Activated CD4-positive, alpha-beta T cell treated with anti-CD3 and anti-CD28 coated beads for 4 hours (primary cell): ENCODE data around the gene OR4Q3.
"Not testable (repeated sequence)": the region's sequence is repeated elsewhere in the genome, so short reads cannot be mapped to it uniquely, and the experiment has no call there.

Source experiments
- DNase-seq, 2 donors: peaks; one replicate each; pipeline ENCODE4 v3.0.0-alpha.2; 2020

Gene OR4Q3

DNA sequence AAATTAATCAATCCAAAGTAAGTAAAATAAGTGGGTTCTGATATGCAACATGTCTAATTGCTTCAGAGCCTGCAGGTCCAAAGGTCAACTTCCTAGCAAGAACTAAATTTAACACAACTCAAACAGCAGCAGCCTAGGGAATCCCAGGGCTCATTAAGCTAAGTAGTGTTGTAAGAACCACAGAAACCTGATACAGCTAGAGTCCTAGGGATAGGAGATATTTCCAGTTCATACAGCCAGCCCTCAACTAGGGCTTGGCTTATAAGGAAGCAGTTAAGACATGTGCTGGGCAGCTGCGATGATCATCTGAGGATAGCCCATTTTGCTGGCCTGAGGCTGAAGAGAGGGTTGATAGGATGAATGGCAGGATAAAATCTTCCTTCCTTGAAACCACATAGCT, at the start of gene OR4Q3:
Gene OR4Q3 (plus strand): TSS at position 316 of the 400 bp plus-strand sequence.
- no peak for DNase-seq

DNA sequence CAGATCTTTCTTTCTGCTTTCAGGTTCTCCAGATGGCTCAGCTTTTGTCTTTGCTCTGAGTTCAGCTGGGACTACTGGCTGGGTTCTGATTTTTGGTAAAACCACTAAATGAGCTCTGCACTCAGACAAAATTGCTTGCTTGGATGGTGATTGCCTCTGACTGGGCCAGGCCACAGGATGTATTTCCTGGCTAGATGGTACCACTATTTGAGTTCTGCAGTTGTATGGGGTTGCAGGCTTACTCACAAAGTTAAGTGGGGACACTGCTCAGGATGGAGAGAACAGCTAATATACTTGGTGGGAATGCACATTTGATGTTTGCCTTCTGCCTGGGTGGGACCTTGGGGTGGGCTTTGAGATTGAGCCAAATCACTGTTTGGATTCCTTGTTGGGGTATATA, 14.0 kb upstream of the OR4Q3 start:
- no peak for DNase-seq

DNA sequence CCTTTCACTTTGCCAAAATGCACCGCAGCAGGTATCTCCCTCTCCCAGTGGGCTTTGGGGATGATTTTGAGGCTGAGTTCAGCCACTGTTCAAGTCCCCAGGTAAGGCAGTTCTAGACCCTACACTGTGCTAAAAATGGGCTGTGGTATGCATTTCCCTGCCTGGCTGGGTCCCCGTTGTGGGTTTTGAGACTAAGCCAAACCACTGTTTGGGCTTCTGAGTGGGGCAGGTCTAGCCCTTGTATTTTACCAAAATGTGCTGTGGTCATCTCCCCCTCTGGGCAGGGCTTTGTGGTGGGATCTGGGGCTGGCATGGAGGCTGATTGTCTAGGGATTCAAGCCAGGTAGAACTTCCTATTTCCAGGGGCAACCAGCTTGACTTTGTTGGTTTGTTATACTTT, 13.6 kb upstream of the OR4Q3 start:
- no peak for DNase-seq

DNA sequence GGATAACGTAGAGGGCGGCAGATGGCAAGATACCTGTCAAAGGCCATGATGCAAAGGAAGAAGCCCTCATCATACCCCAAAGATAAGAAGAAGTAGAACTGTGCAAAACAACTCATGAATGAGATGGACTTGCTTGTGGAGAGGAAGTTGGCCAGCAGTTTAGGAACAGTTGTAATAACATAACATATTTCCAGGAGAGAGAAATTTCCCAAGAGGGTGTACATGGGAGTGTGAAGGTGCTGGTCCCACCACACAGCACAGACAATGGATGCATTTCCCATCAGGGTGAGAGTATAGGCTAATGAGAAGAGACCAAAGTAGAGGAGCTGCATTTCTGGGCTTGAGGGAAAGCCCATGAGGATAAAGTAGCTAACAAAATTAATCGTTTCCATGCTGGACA, 9.5 kb upstream of the OR4Q3 start:
- DNase-seq = not testable (repeated sequence)

DNA sequence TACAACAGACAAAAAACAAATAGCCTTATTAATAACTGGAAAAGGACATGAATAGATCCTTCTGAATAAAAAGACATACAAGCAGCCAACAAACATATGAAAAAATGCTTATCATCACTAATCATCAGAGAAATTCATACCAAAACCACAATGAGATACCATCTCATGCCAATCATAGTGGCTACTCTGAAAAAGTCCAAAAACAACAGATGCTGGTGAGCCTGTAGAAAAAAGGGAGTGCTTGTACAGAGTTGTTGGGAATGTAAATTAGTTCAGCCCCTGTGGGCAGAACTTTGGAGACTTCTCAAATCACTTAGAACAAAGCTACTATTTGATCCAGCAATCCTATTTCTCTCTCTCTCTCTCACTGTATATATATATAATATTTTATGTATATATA, 8.9 kb downstream of the OR4Q3 start:
- DNase-seq = not testable (repeated sequence)

DNA sequence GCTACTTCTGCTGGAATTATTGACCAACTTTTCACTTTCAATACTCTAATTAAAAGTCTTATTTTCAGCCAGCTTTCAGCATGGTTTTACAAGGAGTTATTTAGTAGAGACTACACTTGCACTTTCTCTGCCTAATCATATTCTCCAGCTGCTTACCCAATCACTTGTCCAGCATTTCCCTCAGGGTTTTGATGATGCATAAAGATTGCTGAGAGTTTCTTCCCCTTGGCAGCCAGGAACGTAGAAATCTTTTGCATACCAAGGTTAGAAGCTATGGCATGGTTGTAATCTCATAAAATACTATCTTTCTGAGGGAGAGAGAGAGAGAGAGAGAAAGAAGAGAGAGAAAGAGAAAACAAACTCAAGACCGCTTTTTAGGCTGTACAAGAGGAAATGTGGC, 10.8 kb downstream of the OR4Q3 start:
- no peak for DNase-seq

DNA sequence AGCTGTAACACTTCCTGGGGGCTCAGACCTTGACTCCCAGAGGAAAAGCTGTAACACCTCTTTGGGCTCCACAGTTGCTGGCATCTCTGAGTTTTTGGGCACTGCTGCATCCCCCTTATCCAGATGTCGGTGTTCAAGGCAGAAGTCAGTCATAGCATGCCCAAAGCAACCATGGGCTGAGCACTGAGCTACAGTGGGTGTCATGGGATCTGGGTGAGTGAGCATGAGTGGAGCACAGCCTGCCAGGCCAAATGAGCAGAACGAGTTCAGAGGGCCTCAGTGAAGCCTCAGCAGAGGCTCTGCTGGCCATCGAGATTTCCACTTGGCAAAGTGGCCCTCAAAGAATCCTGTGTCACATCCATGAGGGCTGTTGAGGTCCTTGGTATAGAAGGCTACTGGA, 28.1 kb downstream of the OR4Q3 start:
- not testable (repeated sequence) for DNase-seq

DNA sequence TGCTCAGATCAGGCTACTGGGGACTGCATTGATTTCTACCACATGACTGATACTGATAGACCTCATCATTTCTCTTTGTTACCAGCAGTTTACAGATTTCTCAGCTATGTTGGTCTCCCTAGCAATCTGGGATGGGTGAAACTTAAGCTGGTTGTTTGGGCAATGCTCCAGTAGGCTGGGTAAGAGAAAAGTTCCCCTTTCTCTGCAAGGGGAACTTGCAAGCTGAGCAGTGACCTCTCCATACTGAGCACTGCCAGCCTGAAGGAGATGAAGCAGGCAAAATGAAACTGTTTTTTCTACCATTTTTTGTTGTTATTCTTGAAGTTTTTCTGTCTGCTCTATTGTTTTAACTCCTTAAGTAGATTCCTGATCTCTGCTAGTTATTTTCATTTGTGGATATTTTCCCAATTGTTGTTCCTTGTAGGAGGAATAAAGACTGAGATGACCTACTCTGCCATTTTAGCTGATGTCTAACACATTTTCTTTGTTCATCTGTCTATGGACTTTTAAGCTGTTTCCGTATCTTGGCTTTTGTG, 28.6 kb downstream of the OR4Q3 start:
- DNase-seq = no peak

DNA sequence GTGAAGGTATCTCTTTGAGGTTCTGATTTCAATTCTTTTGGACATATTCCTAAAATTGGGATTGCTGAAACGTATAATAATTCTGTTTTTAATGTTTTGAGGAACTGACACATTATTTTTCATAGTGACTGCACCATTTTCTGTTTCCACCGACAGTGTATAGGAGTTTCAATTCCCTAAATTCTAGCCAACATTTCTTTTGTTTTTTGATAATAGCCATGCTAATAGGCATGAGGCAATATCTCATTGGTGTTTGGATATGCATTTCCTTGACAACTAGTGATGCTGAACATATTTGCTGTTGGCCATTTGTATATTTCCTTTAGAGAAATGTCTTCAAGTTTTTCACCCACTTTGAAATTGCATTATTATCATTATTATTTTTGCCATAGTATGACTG, 29.1 kb downstream of the OR4Q3 start:
- DNase-seq = not testable (repeated sequence)

DNA sequence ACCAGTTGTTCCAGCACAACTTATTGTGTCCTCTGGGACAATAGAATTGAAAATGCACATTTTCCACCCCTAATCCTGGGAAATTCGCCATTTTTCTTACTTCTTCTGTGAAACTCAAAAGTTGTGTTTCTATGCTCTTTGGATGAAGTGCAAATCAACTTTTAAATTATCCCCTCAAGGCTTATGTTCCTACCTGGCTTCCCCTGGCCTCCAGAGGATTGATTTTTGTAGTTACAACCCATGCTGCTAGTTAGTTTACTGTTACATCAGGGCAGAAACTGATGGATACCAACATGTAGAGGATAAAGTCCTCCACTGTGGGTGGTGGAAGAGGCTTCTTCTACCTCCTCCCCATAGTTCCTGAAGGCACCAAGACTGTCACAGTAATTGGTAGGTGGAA, 29.8 kb downstream of the OR4Q3 start, which contains the start of gene OR4M1:
Gene OR4M1 (plus strand): TSS at position 301 of the 400 bp plus-strand sequence. CDS start 6,819 bp downstream, outside the sequence.
- DNase-seq = not testable (repeated sequence)

DNA sequence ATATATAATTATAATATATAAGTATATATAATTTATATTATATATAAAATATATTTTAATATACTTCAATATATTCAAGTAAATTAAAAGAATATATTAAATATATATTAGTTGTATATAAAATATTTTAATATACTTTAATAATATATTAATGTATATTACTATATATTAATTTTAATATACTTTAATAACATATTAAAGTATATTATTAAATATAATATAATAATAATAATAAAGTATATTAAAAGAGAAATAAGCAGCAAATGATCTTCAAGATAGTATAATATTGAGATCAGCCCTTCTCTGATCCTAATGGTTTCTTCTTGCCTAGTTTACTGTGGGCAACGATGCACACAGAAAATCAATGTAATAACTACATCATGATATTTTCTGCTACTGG, 32.2 kb downstream of the OR4Q3 start:
- no peak for DNase-seq

DNA sequence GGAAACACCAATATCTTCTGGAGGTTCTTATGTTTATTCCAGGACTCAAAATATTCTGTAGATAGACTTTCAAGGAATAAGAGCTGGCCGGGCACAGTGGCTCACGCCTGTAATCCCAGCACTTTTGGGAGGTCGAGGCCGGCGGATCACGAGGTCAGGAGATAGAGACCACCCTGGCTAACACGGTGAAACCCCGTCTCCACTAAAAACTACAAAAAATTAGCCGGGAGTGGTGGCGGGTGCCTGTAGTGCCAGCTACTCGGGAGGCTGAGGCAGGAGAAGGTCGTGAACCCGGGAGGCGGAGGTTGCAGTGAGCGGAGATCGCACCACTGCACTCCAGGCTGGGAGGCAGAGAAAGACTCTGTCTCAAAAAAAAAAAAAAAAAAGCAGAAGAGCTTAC, 42.5 kb downstream of the OR4Q3 start:
- DNase-seq = not testable (repeated sequence)

DNA sequence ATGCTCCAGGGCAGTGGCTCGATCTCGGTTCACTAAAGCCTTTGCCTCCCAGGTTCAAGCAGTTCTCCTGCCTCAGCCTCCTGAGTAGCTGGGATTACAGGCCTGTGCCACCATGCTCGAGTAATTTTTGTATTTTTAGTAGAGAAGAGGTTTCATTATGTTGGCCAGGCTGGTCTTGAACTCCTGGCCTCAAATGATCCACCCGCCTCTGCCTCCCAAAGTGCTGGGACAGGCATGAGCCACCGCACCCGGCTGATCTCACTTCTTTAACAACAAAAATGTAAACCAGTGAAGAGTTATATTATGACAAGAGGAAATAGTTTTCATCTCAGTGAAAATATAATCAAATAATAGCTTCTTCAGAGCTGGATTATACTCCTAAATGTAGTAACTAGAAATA, 43.9 kb downstream of the OR4Q3 start:
- not testable (repeated sequence) for DNase-seq

DNA sequence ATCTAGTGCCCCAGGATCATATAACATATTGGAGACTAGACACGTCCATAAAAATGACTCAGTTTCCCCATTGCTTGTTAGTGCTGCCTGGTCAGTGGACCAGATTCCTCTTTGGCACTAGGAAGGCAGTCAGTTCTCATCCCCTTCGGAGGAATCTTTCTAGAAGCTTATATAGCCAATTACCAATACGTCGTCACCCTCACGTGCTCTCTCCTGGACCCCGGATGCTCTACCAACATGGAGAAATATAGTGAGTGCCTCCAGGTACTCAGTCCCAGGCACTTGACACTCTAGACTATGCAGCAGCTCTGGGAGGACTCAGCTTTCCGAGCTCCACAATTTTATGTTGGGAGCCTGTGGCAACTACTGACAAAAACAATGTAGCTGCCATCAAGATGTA, 44.8 kb downstream of the OR4Q3 start:
- DNase-seq = not testable (repeated sequence)

DNA sequence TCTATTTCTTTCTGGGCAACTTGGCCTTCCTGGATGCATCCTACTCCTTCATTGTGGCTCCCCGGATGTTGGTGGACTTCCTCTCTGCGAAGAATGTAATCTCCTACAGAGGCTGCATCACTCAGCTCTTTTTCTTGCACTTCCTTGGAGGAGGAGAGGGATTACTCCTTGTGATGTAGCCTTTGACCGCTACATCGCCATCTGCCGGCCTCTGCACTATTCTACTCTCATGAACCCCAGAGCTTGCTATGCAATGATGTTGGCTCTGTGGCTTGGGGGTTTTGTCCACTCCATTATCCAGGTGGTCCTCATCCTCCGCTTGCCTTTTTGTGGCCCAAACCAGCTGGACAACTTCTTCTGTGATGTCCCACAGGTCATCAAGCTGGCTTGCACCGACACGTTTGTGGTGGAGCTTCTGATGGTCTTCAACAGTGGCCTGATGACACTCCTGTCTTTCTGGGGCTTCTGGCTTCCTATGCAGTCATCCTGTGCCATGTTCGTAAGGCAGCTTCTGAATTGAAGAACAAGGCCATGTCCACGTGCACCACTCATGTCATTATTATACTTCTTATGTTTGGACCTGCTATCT, 53.2 kb downstream of the OR4Q3 start:
- DNase-seq = not testable (repeated sequence)
